A549 (cell line): ENCODE results near the gene MS4A2.

ENCODE experiments used
- FOSL2 ChIP-seq, 2 experiments: fragments of 450-650 bp in 1 of 2; fragments of >200 bp in 1 of 2; sonication (Bioruptor Twin) in 1 of 2; formaldehyde crosslinking; IDR thresholded peaks; 2 replicates each; pipeline versions ENCODE4 v1.5.0 to v1.6.1; 2016 to 2020; ENCODE audit warnings: mild to moderate bottlenecking in 1 of 2, moderate library complexity in 1 of 2
- NR3C1 ChIP-seq: fragments of >200 bp; sonication (Bioruptor Twin); formaldehyde crosslinking; IDR thresholded peaks from 3 replicates; pipeline ENCODE4 v1.6.1; 2017
- POLR2A ChIP-seq: IDR thresholded peaks from 2 replicates; pipeline ENCODE4 v1.6.1; 2012; ENCODE audit warnings: mild to moderate bottlenecking, low read length
- RAD21 ChIP-seq, 2 experiments: fragments of >200 bp in 1 of 2; sonication (Bioruptor Twin) in 1 of 2; formaldehyde crosslinking in 1 of 2; IDR thresholded peaks in 1 of 2; conservative IDR thresholded peaks in 1 of 2; 2 replicates in 1 of 2; 3 replicates in 1 of 2; pipeline ENCODE4 v1.6.1; 2012 to 2018; ENCODE audit warnings: inconsistent platforms in 1 of 2
- RCOR1 ChIP-seq: fragments of 150-350 bp; IDR thresholded peaks from 2 replicates; pipeline ENCODE4 v1.6.1; 2014; ENCODE audit warnings: antibody characterized with exemption, low read length, low read depth
- ZC3H11A ChIP-seq: fragments of 450-650 bp; IDR thresholded peaks from 2 replicates; pipeline ENCODE4 v1.6.1; 2014; ENCODE audit warnings: antibody characterized with exemption, mild to moderate bottlenecking
- TF ChIP-seq, protein P1 (sequence below): fragments of >200 bp; sonication (Bioruptor Twin); formaldehyde crosslinking; IDR thresholded peaks from 3 replicates; pipeline ENCODE4 v1.5.1; 2016

DNA sequence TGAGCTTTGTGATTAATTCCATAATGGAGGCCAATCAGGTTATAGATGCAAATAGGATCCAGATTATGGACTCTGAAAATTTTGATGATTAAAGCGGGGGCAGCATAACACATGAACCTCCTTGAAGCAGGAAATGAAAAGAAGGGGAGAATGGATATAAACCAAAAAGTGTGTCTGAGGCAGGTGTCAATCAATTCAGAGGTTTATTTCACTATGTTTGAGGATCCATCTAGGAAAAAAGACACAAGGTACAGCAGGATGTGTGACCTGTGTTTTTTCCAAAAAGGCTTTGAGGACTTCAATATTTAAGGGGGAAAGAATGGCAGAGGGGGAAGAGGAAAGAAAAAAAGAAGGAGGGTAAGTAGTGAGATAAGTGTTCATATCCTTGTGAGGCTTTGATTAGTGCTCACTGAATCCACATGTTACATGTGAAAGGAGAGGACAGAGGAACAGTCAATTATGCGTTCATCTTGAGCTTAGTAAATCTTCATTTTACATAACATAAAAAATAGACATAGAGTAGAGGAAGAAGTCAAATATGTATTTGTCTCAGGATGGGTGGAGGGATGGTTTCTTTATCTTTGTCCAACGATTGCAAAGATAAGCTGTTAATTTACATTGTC lies 34.1 kb downstream of the MS4A2 start:
- TF ChIP-seq, protein P1, sequence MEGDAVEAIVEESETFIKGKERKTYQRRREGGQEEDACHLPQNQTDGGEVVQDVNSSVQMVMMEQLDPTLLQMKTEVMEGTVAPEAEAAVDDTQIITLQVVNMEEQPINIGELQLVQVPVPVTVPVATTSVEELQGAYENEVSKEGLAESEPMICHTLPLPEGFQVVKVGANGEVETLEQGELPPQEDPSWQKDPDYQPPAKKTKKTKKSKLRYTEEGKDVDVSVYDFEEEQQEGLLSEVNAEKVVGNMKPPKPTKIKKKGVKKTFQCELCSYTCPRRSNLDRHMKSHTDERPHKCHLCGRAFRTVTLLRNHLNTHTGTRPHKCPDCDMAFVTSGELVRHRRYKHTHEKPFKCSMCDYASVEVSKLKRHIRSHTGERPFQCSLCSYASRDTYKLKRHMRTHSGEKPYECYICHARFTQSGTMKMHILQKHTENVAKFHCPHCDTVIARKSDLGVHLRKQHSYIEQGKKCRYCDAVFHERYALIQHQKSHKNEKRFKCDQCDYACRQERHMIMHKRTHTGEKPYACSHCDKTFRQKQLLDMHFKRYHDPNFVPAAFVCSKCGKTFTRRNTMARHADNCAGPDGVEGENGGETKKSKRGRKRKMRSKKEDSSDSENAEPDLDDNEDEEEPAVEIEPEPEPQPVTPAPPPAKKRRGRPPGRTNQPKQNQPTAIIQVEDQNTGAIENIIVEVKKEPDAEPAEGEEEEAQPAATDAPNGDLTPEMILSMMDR = no peak
- TF ChIP-seq POLR2A (no peak), FOSL2 (IDR thresholded peaks at IDR 0.05) (no peak), FOSL2 (CRISPR knock-in tag; IDR thresholded peaks at IDR 0.05) (no peak), RAD21 (conservative IDR thresholded peaks at IDR 0.05 in 1 of 2, IDR thresholded peaks at IDR 0.05 in 1 of 2) (no peak), NR3C1 (no peak), RCOR1 (no peak), ZC3H11A (no peak)
